Activated naive CD4-positive, alpha-beta T cell treated with anti-CD3 and anti-CD28 coated beads for 36 hours (primary cell): ENCODE measurements around the gene TRMT10A. TPM values are rescaled to one million over a fixed set of nuclear protein-coding genes. Genes with fewer than 3 reads are reported as not detected.

Source experiments
- CTCF ChIA-PET: fragments of 350-600 bp; sonication (Branson Sonifier 250); formaldehyde crosslinking; loops from one replicate; lab custom pipeline; 2021; ENCODE audit warnings: antibody characterized with exemption; lab: Charles Lee
- DNase-seq: peaks from one replicate; pipeline ENCODE4 v3.0.0-alpha.2; 2020
- H3K27ac Mint-ChIP-seq: one replicate; pipeline ENCODE4 v1.8.0; 2021; ENCODE audit warnings: mild to moderate bottlenecking, mixed read lengths
- H3K27me3 Mint-ChIP-seq: one replicate; pipeline ENCODE4 v1.8.0; 2021; ENCODE audit warnings: low read depth, mixed read lengths
- H3K36me3 Mint-ChIP-seq: one replicate; pipeline ENCODE4 v1.8.0; 2021; ENCODE audit warnings: low read depth, mixed read lengths
- H3K4me1 Mint-ChIP-seq: one replicate; pipeline ENCODE4 v1.8.0; 2021; ENCODE audit warnings: low read depth, mixed read lengths
- H3K4me3 Mint-ChIP-seq: one replicate; pipeline ENCODE4 v1.8.0; 2021; ENCODE audit warnings: mild to moderate bottlenecking, moderate library complexity, mixed read lengths
- H3K9me3 Mint-ChIP-seq: one replicate; pipeline ENCODE4 v1.8.0; 2021; ENCODE audit warnings: mixed read lengths
- intact Hi-C: fragments of 100-400 bp; cut with micrococcal nuclease; formaldehyde crosslinking; loops from one replicate; pipeline ENCODE4 v1.15.1; 2023
- total RNA-seq, 2 experiments: library from RNA; stranded (reverse); gene quantifications; one replicate each; pipeline ENCODE4 v1.2.3, GENCODE V29; 2021

Gene TRMT10A
- total RNA-seq: 1 to 10 TPM; 8.8 to 9.2 TPM

GRCh38 chr4:99563310-99564186 lies at the start of gene TRMT10A:
TSS of gene TRMT10A (minus strand) at chr4:99564039. CDS start at chr4:99559338, 4,701 bp downstream.
- CTCF ChIA-PET: interaction anchor here (0.8 to 3.2 kb wide), 4 partner anchors 245 to 323 kb away, joined by 3 to 24 read pairs (median 6); no protein-coding TSS in a partner anchor

GRCh38 chr4:99612704-99613103 lies 48.9 kb upstream of the TRMT10A start:
- no peaks in the 10 kb centered on the region for H3K9me3 Mint-ChIP-seq
- no peaks in the 10 kb centered on the region for H3K36me3 Mint-ChIP-seq
- peaks cover 14% of the 10 kb centered on the region for H3K27me3 Mint-ChIP-seq
- intact Hi-C loops: no loop called here
- no peak for DNase-seq
- no peak overlapping the region for H3K4me3 Mint-ChIP-seq
- H3K27ac Mint-ChIP-seq: no peak overlapping the region
- CTCF ChIA-PET: interaction anchor here (0.7 kb wide), 1 partner anchor 196 kb away, joined by 4 read pairs; no protein-coding TSS in a partner anchor
- no peaks in the 10 kb centered on the region for H3K4me1 Mint-ChIP-seq

More at GRCh38 chr4:99563310-99564186, at the start of gene TRMT10A:
- peak; percentile 97 for DNase-seq
- Mint-ChIP-seq H3K4me1 (peaks cover 14% of the 10 kb centered on the region), H3K27me3 (peaks cover 6% of the 10 kb centered on the region), H3K36me3 (no peaks in the 10 kb centered on the region), H3K27ac (peak within 1 kb of the TSS; percentile 96), H3K9me3 (no peaks in the 10 kb centered on the region), H3K4me3 (peak within 1 kb of the TSS; percentile 93)
- intact Hi-C loops: loop anchor here (1.0 to 5.0 kb wide), 17 partner anchors 51 to 1420 kb away; partner anchors contain the start of genes ADH5, EIF4E, LAMTOR3 and METAP1

DNA sequence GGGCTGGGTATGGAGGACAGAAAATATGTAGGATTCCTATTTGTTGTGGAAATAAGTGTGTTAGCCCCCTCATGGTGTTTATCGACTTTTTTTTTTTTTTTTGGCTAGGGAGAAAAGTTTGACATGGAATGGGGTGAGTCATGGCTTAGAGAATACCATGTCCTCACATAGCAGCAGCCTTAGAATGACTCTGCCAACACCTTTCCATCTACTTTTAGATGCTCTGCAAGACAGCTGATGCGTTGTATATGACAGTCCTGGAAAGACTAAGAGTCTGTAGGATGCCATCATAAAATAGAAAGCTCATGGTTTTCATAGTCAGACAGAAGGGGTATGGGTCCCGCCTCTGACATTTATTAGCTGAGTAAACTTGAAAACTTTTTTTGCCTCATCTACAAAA lies 48.4 kb upstream of the TRMT10A start:
- intact Hi-C loops: no loop called here
- H3K36me3 Mint-ChIP-seq: no peaks in the 10 kb centered on the region
- no peaks in the 10 kb centered on the region for H3K4me1 Mint-ChIP-seq
- H3K27me3 Mint-ChIP-seq: peaks cover 17% of the 10 kb centered on the region
- H3K4me3 Mint-ChIP-seq: no peak overlapping the region
- CTCF ChIA-PET: no interaction called here
- no peak overlapping the region for H3K27ac Mint-ChIP-seq
- no peaks in the 10 kb centered on the region for H3K9me3 Mint-ChIP-seq
- DNase-seq: no peak

GRCh38 chr4:99610605-99611175 lies 46.9 kb upstream of the TRMT10A start:
- Mint-ChIP-seq H3K27ac (no peak overlapping the region), H3K27me3 (peaks cover 19% of the 10 kb centered on the region), H3K36me3 (no peaks in the 10 kb centered on the region), H3K4me1 (no peaks in the 10 kb centered on the region), H3K4me3 (no peak overlapping the region), H3K9me3 (no peaks in the 10 kb centered on the region)
- intact Hi-C loops: no loop called here
- DNase-seq: no peak
- CTCF ChIA-PET: no interaction called here

DNA sequence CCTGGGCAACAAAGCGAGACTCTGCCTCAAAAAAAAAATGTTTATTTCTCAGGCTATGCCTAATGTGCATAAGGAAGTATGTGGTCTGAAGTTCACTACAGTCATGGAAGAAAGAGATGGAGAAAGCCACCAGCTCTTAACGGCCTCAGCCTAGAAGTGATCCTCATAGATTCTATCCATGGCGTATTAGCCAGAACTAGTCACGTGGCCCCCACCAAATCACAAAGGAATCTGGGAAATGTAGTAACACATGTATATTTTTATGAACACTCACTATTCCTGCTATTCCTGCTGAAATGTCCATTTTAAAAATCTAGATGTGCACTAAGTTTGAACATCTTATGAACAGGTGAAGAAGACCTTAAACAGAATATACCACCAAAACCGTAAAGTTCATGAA lies 44.6 kb upstream of the TRMT10A start:
- H3K27me3 Mint-ChIP-seq: peaks cover 25% of the 10 kb centered on the region
- H3K9me3 Mint-ChIP-seq: no peaks in the 10 kb centered on the region
- CTCF ChIA-PET: no interaction called here
- intact Hi-C loops: no loop called here
- no peaks in the 10 kb centered on the region for H3K4me1 Mint-ChIP-seq
- DNase-seq: no peak
- H3K36me3 Mint-ChIP-seq: no peaks in the 10 kb centered on the region
- no peak overlapping the region for H3K27ac Mint-ChIP-seq
- H3K4me3 Mint-ChIP-seq: no peak overlapping the region

- intact Hi-C loops: no loop called here
- Mint-ChIP-seq H3K27me3 (peaks cover 22% of the 10 kb centered on the region), H3K4me1 (no peaks in the 10 kb centered on the region), H3K4me3 (no peak overlapping the region), H3K36me3 (no peaks in the 10 kb centered on the region), H3K9me3 (no peaks in the 10 kb centered on the region), H3K27ac (no peak overlapping the region)
- CTCF ChIA-PET: no interaction called here
- no peak for DNase-seq
Measured at GRCh38 chr4:99606716-99607115, 42.9 kb upstream of the TRMT10A start.

DNA sequence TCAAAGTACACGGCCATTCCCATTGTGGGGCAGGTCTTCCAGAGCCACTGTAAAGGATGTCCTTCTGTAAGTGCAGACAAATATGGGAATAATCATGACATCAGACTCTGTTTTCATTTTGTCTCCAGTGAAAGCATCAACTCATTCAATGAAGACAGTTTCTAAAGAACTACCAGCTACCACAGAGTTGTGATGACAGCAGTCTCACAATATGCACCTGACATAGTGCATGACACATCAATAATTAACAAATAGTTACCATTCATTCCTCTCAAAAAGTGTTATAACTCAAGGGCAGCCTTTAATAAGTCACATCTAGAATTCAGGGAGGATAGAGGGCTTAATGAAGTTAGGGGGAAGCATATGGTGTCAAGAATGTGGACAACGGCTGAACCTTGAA lies 31.0 kb upstream of the TRMT10A start:
- Mint-ChIP-seq H3K27ac (no peak overlapping the region), H3K9me3 (no peaks in the 10 kb centered on the region), H3K4me3 (no peak overlapping the region), H3K36me3 (no peaks in the 10 kb centered on the region), H3K4me1 (no peaks in the 10 kb centered on the region), H3K27me3 (no peaks in the 10 kb centered on the region)
- intact Hi-C loops: no loop called here
- DNase-seq: no peak
- CTCF ChIA-PET: no interaction called here

DNA sequence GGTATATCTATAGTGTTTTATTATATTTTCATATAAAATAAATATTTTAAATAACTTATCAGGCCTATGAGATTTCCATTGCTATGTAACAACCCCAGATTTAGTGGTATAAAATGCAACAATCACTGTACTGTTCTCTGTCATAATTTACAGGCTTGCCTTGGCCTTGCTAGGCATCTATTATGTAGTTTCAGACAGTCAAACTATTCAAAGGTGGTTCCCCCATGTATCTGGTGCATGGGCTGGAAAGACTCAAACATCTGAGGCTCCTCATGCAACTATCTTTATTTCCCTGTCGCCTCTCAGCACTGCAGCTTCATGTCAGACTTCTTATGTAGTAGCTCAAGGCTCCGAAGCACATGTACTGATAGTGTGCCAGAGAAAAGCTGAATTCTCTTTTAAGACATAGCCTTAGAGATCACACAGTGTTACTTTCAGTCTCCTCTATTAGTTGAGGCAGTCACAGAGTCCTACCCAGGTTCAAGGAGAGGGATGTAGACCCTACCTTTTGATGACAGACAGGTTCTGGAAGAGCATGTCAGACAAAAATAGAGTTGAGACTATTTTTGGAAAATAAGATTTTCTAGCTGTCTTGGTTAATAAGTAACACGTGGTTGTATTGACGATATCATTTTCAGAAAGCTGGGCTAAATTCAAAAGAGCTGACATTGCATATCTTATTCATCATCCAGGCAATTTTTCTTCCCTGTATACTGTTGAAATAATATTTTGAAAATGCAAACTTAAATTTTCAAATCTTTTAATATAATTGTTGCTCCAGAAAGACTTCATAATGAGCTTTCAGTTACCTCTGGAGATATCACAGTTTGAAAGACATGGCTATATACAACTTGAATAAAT lies 30.2 kb upstream of the TRMT10A start:
- CTCF ChIA-PET: no interaction called here
- Mint-ChIP-seq H3K27me3 (no peaks in the 10 kb centered on the region), H3K9me3 (no peaks in the 10 kb centered on the region), H3K27ac (no peak overlapping the region), H3K4me1 (no peaks in the 10 kb centered on the region), H3K36me3 (no peaks in the 10 kb centered on the region), H3K4me3 (no peak overlapping the region)
- intact Hi-C loops: no loop called here
- DNase-seq: no peak

DNA sequence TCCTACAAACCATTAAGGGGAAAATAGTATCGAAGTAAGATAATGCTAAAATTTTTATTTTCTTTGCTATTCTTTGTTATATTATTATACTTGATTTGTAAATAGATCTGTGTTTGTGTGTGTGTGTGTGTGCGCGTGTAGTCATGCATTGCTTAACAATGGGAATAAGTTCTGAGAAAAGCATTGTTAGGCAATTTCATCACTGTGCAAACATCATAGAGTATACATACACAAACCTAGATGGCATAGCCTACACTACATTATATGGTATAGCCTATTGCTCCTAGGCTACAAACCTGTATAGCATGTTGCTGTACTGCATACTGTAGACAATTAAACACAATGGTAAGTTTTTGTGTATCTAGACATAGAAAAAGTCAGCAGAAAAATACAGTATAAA lies 27.9 kb upstream of the TRMT10A start:
- H3K9me3 Mint-ChIP-seq: no peaks in the 10 kb centered on the region
- no peak overlapping the region for H3K27ac Mint-ChIP-seq
- H3K4me1 Mint-ChIP-seq: no peaks in the 10 kb centered on the region
- intact Hi-C loops: no loop called here
- no peak for DNase-seq
- no peaks in the 10 kb centered on the region for H3K27me3 Mint-ChIP-seq
- CTCF ChIA-PET: no interaction called here
- H3K36me3 Mint-ChIP-seq: no peaks in the 10 kb centered on the region
- no peak overlapping the region for H3K4me3 Mint-ChIP-seq

DNA sequence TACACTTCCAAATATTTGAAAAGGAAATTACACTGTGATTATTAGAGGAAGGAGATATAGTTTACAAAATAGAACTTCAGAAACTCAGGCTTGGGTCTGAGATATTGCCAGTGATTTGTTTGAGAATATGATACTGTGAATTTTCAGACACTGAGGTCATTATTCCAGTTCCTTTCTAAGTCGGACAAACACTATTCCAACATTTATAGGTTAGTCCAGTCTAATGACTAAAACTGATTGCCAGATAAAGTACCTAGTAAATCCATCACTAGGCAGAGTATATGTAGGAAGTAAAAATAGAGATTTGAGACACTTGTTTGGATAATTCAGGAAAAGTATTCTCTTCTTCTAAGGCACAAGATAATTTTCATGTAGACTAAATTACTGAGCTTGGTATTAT lies 24.0 kb upstream of the TRMT10A start:
- H3K27ac Mint-ChIP-seq: no peak overlapping the region
- CTCF ChIA-PET: no interaction called here
- no peaks in the 10 kb centered on the region for H3K9me3 Mint-ChIP-seq
- no peak for DNase-seq
- no peak overlapping the region for H3K4me3 Mint-ChIP-seq
- no peaks in the 10 kb centered on the region for H3K4me1 Mint-ChIP-seq
- H3K27me3 Mint-ChIP-seq: peaks cover 3% of the 10 kb centered on the region
- intact Hi-C loops: no loop called here
- no peaks in the 10 kb centered on the region for H3K36me3 Mint-ChIP-seq

GRCh38 chr4:99587309-99587708 lies 23.5 kb upstream of the TRMT10A start:
- no peak overlapping the region for H3K27ac Mint-ChIP-seq
- no peak overlapping the region for H3K4me3 Mint-ChIP-seq
- CTCF ChIA-PET: interaction anchor here (0.6 kb wide), 1 partner anchor 351 kb away, joined by 4 read pairs; no protein-coding TSS in a partner anchor
- peaks cover 3% of the 10 kb centered on the region for H3K27me3 Mint-ChIP-seq
- no peaks in the 10 kb centered on the region for H3K4me1 Mint-ChIP-seq
- intact Hi-C loops: no loop called here
- no peaks in the 10 kb centered on the region for H3K36me3 Mint-ChIP-seq
- H3K9me3 Mint-ChIP-seq: no peaks in the 10 kb centered on the region
- no peak for DNase-seq

DNA sequence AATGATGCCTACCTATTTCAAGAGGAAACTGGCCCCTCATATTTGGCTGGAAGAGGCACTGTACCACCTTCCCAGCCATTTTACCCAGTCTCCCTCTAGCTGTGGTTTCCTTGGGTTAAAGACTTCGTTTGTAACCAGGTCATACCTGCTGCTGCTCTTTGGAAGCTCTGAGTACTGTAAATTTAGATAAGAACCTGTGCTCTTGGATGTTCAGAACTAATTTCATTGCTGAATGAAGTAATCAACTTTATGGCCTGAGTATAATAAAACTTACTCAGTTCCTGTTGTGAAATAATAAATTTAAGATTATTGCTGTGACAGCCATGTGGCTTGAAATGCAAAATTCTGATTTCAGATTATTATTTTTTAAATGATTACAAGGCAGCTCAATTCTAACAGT lies 23.0 kb upstream of the TRMT10A start:
- no peak overlapping the region for H3K27ac Mint-ChIP-seq
- no peaks in the 10 kb centered on the region for H3K36me3 Mint-ChIP-seq
- intact Hi-C loops: no loop called here
- no peak for DNase-seq
- peaks cover 6% of the 10 kb centered on the region for H3K27me3 Mint-ChIP-seq
- H3K9me3 Mint-ChIP-seq: no peaks in the 10 kb centered on the region
- CTCF ChIA-PET: interaction anchor here (0.6 kb wide), 1 partner anchor 351 kb away, joined by 4 read pairs; no protein-coding TSS in a partner anchor
- H3K4me3 Mint-ChIP-seq: no peak overlapping the region
- no peaks in the 10 kb centered on the region for H3K4me1 Mint-ChIP-seq
